ENCODE data around the gene DDI2.
"Not testable (repeated sequence)": the region's sequence is repeated elsewhere in the genome, so short reads cannot be mapped to it uniquely, and the experiment has no call there.

The DDI2 gene

DNA sequence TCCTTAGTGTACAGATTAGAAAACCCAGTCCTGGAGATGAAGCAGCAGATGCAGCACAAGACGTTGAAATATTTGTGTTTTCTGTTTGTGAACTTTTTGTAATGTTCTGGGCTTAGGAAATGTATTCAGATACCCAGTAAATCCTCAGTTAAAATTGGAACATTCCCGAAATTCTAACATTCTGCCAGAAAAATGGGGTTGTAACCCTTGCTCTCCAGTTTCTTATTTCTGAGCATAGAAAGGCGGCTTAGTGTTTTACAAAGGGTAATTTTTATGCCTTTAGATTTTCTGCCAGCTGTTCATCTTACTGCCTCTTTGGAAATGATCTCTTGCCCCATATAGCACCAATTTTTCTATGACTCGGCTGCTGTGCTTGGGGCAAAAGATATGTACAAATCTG is 20.6 kb downstream of the DDI2 start:
- Histone ChIP-seq H3K4me2 (no peak overlapping the region), H3K9ac (no peak overlapping the region), H3K36me3 (peaks cover 99 to 100% (median 100%) of the 10 kb centered on the region in 11 experiments), H3K9me3 (replicated peaks in 1 of 11) (no peaks in the 10 kb centered on the region), H3K4me1 (no peaks in the 10 kb centered on the region), H3K4me3 (no peak overlapping the region), H3K27me3 (no peaks in the 10 kb centered on the region), H3K27ac (no peak overlapping the region), H4K20me1 (peaks cover 0 to 63% (median 45%) of the 10 kb centered on the region in 11 experiments; a peak in 20 of 22 replicates)
- no peak for TF ChIP-seq Cebpa-rat (IDR thresholded peaks at IDR 0.05)

DNA sequence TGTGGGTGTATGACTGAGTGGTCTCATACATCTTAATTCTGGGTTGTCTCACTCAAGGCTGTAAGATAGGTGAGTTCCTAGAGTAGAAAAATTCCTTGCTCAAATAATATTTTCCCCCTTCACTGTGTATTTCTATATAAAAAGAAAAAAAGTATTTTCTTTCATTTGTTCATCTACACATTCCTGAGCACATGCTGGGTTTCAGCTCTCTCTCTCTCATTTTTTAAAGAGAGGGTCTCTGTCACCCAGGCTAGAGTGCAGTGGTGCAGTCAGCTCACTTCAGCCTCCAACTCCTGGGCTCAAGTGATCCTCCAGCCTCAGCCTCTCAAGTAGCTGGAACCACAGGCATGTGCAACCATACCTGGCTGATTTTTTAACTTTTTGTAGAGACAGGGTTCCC is 22.0 kb downstream of the DDI2 start:
- no peak overlapping the region for H3K27ac ChIP-seq
- H3K27me3 ChIP-seq: no peaks in the 10 kb centered on the region
- no peak for TF ChIP-seq Cebpa-rat (IDR thresholded peaks at IDR 0.05)
- H3K36me3 ChIP-seq: peaks cover 99 to 100% (median 100%) of the 10 kb centered on the region in 11 experiments
- H3K9me3 ChIP-seq (replicated peaks in 1 of 11): no peaks in the 10 kb centered on the region
- H3K4me1 ChIP-seq: no peaks in the 10 kb centered on the region
- no peak overlapping the region for H3K9ac ChIP-seq
- peaks cover 0 to 71% (median 52%) of the 10 kb centered on the region in 11 experiments; a peak in 19 of 22 replicates for H4K20me1 ChIP-seq
- no peak overlapping the region for H3K4me3 ChIP-seq
- H3K4me2 ChIP-seq: no peak overlapping the region

DNA sequence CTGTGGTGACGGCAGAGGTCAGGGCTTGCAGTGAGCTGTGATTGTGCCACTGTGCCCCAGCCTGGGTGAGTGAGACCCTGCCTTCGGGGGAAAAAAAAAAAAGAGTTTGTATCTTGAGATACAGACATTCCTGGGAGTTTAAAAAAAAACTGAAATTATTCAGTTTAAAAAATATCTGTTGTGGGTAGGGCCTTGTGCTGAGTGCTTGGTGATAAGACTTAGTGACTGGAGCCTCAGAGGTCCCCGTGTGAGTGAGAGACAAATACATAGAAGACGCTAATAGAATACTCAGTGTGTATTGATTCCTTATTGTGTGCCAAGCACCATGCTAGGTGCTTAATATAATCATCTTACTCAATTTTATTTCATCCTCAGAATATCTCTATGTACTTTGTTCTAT is 22.7 kb downstream of the DDI2 start:
- Histone ChIP-seq H3K9ac (no peak overlapping the region; a peak in 1 of 22 replicates), H3K4me3 (no peak overlapping the region), H3K36me3 (peaks cover 96 to 100% (median 98%) of the 10 kb centered on the region in 11 experiments), H3K4me2 (no peak overlapping the region), H3K27me3 (no peaks in the 10 kb centered on the region), H3K4me1 (no peaks in the 10 kb centered on the region), H3K9me3 (replicated peaks in 1 of 11) (no peaks in the 10 kb centered on the region), H3K27ac (no peak overlapping the region), H4K20me1 (peaks cover 0 to 70% (median 48%) of the 10 kb centered on the region in 11 experiments; a peak in 19 of 22 replicates)
- TF ChIP-seq Cebpa-rat (IDR thresholded peaks at IDR 0.05): no peak

DNA sequence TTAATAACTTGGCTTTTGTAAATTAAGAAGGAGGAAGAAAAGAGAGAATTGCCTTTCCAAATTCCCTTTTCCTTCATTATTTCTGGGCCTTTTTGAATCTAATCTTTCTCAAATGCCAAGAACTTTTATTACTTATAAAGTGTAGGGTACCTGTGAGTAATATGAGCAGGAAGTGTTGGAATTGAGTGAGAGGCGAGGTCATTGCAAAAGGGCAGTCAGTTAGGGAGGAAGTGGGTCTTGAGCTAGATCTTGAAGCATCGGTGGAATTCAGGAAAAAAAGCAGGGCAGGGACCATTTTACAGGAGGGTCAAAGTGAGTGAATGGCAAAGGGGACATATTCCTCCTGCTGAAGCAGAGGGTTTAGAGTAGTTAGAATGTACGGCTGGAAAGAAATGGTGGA is 23.4 kb downstream of the DDI2 start:
- H3K27ac ChIP-seq: no peak overlapping the region
- no peak for TF ChIP-seq Cebpa-rat (IDR thresholded peaks at IDR 0.05)
- no peaks in the 10 kb centered on the region for H3K4me1 ChIP-seq
- H4K20me1 ChIP-seq: peaks cover 0 to 70% (median 50%) of the 10 kb centered on the region in 11 experiments; a peak in 19 of 22 replicates
- H3K27me3 ChIP-seq: no peaks in the 10 kb centered on the region
- no peak overlapping the region for H3K4me3 ChIP-seq
- no peak overlapping the region for H3K4me2 ChIP-seq
- no peak overlapping the region for H3K9ac ChIP-seq
- no peaks in the 10 kb centered on the region for H3K9me3 ChIP-seq (replicated peaks in 1 of 11)
- peaks cover 96 to 100% (median 98%) of the 10 kb centered on the region in 11 experiments for H3K36me3 ChIP-seq

DNA sequence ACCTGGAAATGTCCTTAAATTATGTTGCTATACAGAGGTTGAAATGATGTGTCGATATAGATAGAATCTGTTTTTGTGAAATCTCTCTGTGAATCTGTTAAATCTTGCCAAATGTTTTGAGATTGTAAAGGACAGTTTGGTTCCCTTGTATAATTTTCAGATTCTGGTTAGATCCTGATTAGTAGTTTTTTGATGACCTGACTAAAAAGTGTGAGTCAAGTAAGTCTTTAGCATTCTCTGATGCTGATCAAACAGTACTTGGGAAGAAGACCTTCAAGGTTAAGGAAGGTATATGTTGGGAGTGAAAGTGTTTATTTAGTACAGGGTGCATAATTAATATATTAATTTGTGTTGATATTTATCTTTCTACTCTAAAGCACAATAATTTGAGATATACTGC is 32.7 kb downstream of the DDI2 start:
- H3K4me1 ChIP-seq: peaks cover 0 to 16% (median 9%) of the 10 kb centered on the region in 10 experiments; a peak in 11 of 20 replicates
- peak overlapping the region in 8 of 11 experiments; percentile 10 to 71 (median 62); a peak in 12 of 22 replicates for H3K27ac ChIP-seq
- peak overlapping the region in 5 of 11 experiments; percentile 16 to 58 (median 52); a peak in 5 of 22 replicates for H3K9ac ChIP-seq
- peaks cover 0 to 40% (median 18%) of the 10 kb centered on the region in 11 experiments; a peak in 15 of 22 replicates for H4K20me1 ChIP-seq
- H3K4me2 ChIP-seq: peak overlapping the region in 8 of 11 experiments; percentile 4 to 72 (median 38); a peak in 7 of 22 replicates
- no peak for TF ChIP-seq Cebpa-rat (IDR thresholded peaks at IDR 0.05)
- H3K9me3 ChIP-seq (replicated peaks in 1 of 11): no peaks in the 10 kb centered on the region
- peaks cover 96 to 100% (median 99%) of the 10 kb centered on the region in 11 experiments for H3K36me3 ChIP-seq
- no peaks in the 10 kb centered on the region for H3K27me3 ChIP-seq
- no peak overlapping the region for H3K4me3 ChIP-seq

DNA sequence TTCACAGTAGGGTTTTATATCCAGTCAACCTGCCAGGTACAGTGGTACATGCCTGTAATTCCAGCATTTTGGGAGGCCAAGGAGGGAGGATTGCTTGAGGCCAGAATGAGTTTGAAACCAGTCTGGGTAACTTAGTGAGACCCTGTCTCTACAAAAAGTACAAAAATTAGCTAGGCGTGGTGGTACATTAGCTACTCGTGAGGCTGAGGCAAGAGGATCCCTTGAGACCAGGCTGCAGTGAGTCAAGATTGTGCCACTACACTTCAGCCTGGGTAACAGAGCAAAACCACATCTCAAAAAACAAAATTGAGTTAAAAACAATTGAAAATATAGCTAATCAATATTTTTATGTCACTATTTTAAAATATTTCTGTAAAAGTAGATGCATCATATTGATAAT is 33.2 kb downstream of the DDI2 start:
- H3K9me3 ChIP-seq (replicated peaks in 1 of 11): no peaks in the 10 kb centered on the region
- peak overlapping the region in 8 of 11 experiments; percentile 10 to 71 (median 62); a peak in 13 of 22 replicates for H3K27ac ChIP-seq
- no peak overlapping the region for H3K4me3 ChIP-seq
- peak overlapping the region in 8 of 11 experiments; percentile 4 to 72 (median 38); a peak in 10 of 22 replicates for H3K4me2 ChIP-seq
- H3K9ac ChIP-seq: peak overlapping the region in 5 of 11 experiments; percentile 16 to 58 (median 52); a peak in 5 of 22 replicates
- H4K20me1 ChIP-seq: peaks cover 0 to 40% (median 14%) of the 10 kb centered on the region in 11 experiments; a peak in 14 of 22 replicates
- no peaks in the 10 kb centered on the region for H3K27me3 ChIP-seq
- H3K4me1 ChIP-seq: peaks cover 0 to 16% (median 9%) of the 10 kb centered on the region in 10 experiments; a peak in 11 of 20 replicates
- TF ChIP-seq Cebpa-rat (IDR thresholded peaks at IDR 0.05): peak in 2 of 11 experiments; percentile 38 to 41; a peak in 2 of 22 replicates
- H3K36me3 ChIP-seq: peaks cover 96 to 100% (median 99%) of the 10 kb centered on the region in 11 experiments

DNA sequence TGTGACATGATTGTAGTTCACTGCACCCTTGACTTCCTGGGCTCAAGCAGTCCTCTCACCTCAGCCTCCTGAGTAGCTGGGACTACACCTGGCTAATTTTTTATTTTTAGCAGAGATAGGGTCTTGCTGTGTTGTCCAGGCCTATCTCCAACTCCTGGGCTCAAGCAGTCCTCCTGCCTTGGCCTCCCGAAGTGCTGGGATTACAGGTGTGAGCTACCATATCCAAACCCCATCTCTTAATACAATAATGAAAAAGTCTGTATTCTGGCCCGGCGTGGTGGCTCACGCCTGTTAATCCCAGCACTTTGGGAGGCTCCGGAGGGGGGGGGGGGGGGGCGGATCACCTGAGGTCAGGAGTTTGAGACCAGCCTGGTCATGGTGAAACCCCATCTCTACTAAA is 34.9 kb downstream of the DDI2 start:
- Histone ChIP-seq H4K20me1 (peaks cover 0 to 28% (median 9%) of the 10 kb centered on the region in 11 experiments; a peak in 10 of 22 replicates), H3K27ac (peak overlapping the region in 1 of 11 experiments; percentile 70; a peak in 1 of 22 replicates), H3K4me1 (peaks cover 9 to 27% (median 17%) of the 10 kb centered on the region in 10 experiments; a peak in 18 of 20 replicates), H3K36me3 (peaks cover 93 to 100% (median 99%) of the 10 kb centered on the region in 11 experiments)
- H3K9ac ChIP-seq; H3K27me3 ChIP-seq; H3K9me3 ChIP-seq (replicated peaks in 1 of 11); H3K4me2 ChIP-seq; H3K4me3 ChIP-seq: not testable (repeated sequence)

DNA sequence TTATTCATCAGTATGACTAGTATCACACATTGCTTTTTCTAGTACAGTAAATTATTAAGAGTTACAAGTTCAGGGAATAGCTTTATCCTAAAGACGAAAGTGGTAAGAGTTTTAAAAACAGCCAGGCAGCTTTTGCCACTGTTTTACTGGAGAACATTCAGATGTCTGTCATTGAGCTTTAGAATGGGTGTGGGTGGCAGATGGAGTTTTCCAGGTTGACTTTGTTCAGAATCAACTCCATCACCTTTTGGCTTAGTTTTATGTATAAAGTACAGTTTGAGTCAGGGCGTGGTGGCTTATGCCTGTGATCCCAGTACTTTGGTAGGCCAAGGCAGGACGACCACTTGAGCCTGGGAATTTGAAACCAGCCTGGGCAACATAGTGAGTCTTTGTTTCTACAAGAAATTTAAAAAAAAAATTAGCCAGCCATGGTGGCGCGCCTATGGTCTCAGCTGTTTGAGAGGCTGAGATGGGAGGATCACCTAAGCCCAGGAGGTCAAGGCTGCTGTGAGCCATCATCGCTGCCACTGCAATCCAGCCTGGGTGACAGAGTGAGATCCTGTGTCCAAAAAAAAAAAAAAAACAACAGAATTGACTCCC is 36.9 kb downstream of the DDI2 start:
- H3K9ac ChIP-seq: no peak overlapping the region
- peaks cover 11 to 29% (median 18%) of the 10 kb centered on the region in 10 experiments; a peak in 18 of 20 replicates for H3K4me1 ChIP-seq
- no peak overlapping the region for H3K4me2 ChIP-seq
- no peak overlapping the region for H3K27ac ChIP-seq
- no peak for TF ChIP-seq Cebpa-rat (IDR thresholded peaks at IDR 0.05)
- no peak overlapping the region for H3K4me3 ChIP-seq
- H3K36me3 ChIP-seq: peaks cover 82 to 100% (median 99%) of the 10 kb centered on the region in 11 experiments
- H3K9me3 ChIP-seq (replicated peaks in 1 of 11): no peaks in the 10 kb centered on the region
- H4K20me1 ChIP-seq: peaks cover 0 to 22% (median 0%) of the 10 kb centered on the region in 11 experiments; a peak in 8 of 22 replicates
- no peaks in the 10 kb centered on the region for H3K27me3 ChIP-seq

DNA sequence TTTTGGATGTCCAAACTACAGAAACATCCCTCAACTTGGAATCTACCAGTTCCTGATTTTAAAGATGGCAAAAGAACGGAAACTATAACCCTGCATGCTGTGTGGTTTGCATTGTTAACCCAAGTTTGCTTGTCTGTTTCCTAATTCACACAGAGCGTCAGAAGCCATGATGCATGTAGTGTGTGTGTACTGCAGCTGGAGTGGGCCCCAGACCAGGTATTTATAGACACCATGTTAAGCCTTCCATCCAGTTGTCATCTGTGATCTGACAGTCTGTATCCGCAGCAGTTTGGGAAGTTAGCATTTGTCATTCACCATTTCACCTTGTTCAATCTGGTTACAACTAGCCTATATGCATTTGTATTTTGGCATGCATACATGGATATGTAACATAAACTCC is 39.2 kb downstream of the DDI2 start:
- Histone ChIP-seq H3K27ac (peak overlapping the region in 2 of 11 experiments; percentile 24 to 31; a peak in 2 of 22 replicates), H4K20me1 (peaks cover 0 to 16% (median 0%) of the 10 kb centered on the region in 11 experiments; a peak in 6 of 22 replicates), H3K4me3 (no peak overlapping the region), H3K36me3 (peaks cover 82 to 100% (median 99%) of the 10 kb centered on the region in 11 experiments), H3K9ac (no peak overlapping the region), H3K9me3 (replicated peaks in 1 of 11) (no peaks in the 10 kb centered on the region), H3K4me1 (peaks cover 3 to 22% (median 9%) of the 10 kb centered on the region in 10 experiments; a peak in 12 of 20 replicates), H3K4me2 (peak overlapping the region in 3 of 11 experiments; percentile 4 to 54 (median 14); a peak in 4 of 22 replicates), H3K27me3 (no peaks in the 10 kb centered on the region)
- no peak for TF ChIP-seq Cebpa-rat (IDR thresholded peaks at IDR 0.05)

All from BLaER1 treated with 17β-estradiol and CSF1 and Interleukin-3, amounts not matched to agents 10 nM and 100 nM (cell line).